ENCODE data around the gene TOR1A.

The TOR1A gene

GRCh38 chr9:129832982-129833381, 9.0 kb upstream of the TOR1A start:
- DNase-seq (ENCODE audit: low read depth): no peak
- TF ChIP-seq CTCF (conservative IDR thresholded peaks at IDR 0.05; ENCODE audit: low read depth, low read length): no peak
- H3K4me3 ChIP-seq (ENCODE audit: low read length): no peak overlapping the region

GRCh38 chr9:129828969-129829368, 5.0 kb upstream of the TOR1A start:
- H3K4me3 ChIP-seq (ENCODE audit: low read length): no peak overlapping the region
- DNase-seq (ENCODE audit: low read depth): no peak
- no peak for TF ChIP-seq CTCF (conservative IDR thresholded peaks at IDR 0.05; ENCODE audit: low read depth, low read length)

GRCh38 chr9:129828051-129828450, 4.1 kb upstream of the TOR1A start:
- no peak overlapping the region for H3K4me3 ChIP-seq (ENCODE audit: low read length)
- no peak for DNase-seq (ENCODE audit: low read depth)
- TF ChIP-seq CTCF (conservative IDR thresholded peaks at IDR 0.05; ENCODE audit: low read depth, low read length): no peak

GRCh38 chr9:129826759-129827158, 2.8 kb upstream of the TOR1A start:
- no peak overlapping the region for H3K4me3 ChIP-seq (ENCODE audit: low read length)
- no peak for DNase-seq (ENCODE audit: low read depth)
- TF ChIP-seq CTCF (conservative IDR thresholded peaks at IDR 0.05; ENCODE audit: low read depth, low read length): no peak

GRCh38 chr9:129826344-129826743, 2.4 kb upstream of the TOR1A start:
- no peak overlapping the region for H3K4me3 ChIP-seq (ENCODE audit: low read length)
- TF ChIP-seq CTCF (conservative IDR thresholded peaks at IDR 0.05; ENCODE audit: low read depth, low read length): no peak
- no peak for DNase-seq (ENCODE audit: low read depth)

- TF ChIP-seq CTCF (conservative IDR thresholded peaks at IDR 0.05; ENCODE audit: low read depth, low read length): no peak
- peak overlapping the region; percentile 68 for H3K4me3 ChIP-seq (ENCODE audit: low read length)
- no peak for DNase-seq (ENCODE audit: low read depth)
Measured at GRCh38 chr9:129823542-129823934, 398 bp downstream of the TOR1A start.

GRCh38 chr9:129822898-129823541, 916 bp downstream of the TOR1A start:
- TF ChIP-seq CTCF (conservative IDR thresholded peaks at IDR 0.05; ENCODE audit: low read depth, low read length): no peak
- H3K4me3 ChIP-seq (ENCODE audit: low read length): peak overlapping the region; percentile 68
- no peak for DNase-seq (ENCODE audit: low read depth)
